ENCODE measurements around the gene UHRF2.
"Not testable (repeated sequence)": the region's sequence is repeated elsewhere in the genome, so short reads cannot be mapped to it uniquely, and the experiment has no call there.

UHRF2 gene

DNA sequence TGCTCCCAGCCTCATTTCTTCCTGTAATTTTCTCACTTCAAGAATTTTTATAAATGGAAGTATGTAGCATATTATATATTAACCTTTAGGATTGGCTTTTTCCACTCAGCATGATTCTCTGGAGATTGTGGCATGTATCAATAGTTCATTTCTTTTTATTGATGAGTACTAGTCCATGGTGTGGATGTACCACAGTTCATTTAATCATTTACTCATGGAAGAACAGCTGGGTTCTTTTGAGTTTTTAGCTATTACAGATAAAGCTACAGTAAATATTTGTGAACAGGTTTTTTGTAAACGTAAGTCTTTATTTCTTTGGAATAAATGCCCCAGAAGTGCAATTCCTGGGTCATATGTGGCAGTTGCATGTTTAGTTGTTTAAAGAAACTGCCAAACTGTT, 76.1 kb downstream of the UHRF2 start:
- DNase-seq: no peak

- no peak for DNase-seq
Measured at GRCh38 chr9:6490863-6491262, 77.9 kb downstream of the UHRF2 start.

DNA sequence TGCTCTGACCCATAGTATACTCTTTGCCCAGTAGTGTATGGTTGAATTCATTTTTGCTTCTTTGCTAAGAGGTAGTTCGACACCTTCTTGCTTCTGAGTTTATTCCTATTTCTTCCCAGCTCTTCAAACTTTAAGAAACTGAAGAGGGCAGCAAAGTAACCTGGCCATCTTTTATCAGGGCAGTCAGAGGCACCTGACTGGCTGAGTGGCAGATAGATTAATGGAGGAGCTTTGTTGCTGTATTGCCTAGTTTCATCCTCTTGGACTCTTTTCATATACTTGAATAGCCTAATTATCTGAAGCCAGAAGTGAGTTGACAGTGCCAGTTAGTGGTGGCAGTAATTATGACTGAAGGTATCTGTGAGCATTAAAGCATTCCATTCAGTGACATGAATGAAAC, 82.5 kb downstream of the UHRF2 start:
- DNase-seq: no peak

GRCh38 chr9:6498982-6499381, 86.0 kb downstream of the UHRF2 start:
- DNase-seq: no peak

DNA sequence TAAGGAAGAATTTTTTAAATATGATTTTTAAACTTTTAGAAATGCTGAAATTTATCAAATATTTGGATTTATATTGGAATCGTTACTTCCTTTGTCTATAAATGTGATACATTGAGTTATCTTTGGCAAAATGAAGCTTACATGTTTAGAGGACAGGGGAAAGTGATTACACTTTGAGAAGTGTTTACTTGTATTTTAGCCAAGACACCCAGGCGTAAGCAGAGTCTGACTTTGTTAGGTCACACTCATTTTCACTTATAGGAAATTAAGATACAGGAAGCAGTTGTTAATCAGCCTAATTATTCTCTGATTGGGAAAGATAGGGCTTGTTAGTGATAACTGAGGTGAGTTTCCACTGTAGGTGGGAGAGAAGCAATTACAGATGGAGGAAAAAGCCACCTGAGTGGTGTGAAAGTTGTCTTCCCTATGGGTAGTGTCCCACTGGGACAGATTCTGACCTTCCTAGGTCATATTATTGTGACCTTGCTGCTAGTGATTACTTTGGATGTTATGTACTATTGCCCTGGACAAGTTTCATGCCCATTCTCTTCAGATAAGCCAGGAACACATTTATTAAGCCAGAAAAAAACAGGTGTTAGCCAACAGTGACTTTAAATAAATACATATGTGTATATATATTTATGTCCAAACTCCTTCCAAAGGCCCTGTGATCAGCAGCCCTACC, 88.7 kb downstream of the UHRF2 start:
- no peak for DNase-seq

DNA sequence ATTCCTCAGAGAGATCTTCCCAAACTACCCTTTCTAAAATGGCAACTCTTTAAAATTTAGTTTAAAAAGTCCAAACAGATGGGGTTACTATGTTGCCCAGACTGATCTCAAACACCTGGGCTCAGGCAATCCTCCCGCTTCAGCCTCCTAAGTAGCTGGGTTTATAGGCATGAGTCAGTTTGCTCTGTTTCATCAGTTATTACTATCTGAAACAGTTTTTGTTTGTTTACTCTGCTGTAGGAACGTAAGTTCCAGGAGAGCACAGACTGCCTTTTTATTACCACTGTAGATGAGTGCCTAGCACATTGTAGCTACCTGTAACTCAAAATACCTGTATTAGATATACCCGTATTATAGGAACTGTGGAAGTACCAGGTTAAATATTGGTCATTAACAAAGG, 89.4 kb downstream of the UHRF2 start:
- DNase-seq: no peak

GRCh38 chr9:6506571-6506970, 93.6 kb downstream of the UHRF2 start:
- DNase-seq: no peak

GRCh38 chr9:6512085-6512657, 99.2 kb downstream of the UHRF2 start:
- DNase-seq: no peak

GRCh38 chr9:6522263-6522662, 109.3 kb downstream of the UHRF2 start:
- DNase-seq: no peak

DNA sequence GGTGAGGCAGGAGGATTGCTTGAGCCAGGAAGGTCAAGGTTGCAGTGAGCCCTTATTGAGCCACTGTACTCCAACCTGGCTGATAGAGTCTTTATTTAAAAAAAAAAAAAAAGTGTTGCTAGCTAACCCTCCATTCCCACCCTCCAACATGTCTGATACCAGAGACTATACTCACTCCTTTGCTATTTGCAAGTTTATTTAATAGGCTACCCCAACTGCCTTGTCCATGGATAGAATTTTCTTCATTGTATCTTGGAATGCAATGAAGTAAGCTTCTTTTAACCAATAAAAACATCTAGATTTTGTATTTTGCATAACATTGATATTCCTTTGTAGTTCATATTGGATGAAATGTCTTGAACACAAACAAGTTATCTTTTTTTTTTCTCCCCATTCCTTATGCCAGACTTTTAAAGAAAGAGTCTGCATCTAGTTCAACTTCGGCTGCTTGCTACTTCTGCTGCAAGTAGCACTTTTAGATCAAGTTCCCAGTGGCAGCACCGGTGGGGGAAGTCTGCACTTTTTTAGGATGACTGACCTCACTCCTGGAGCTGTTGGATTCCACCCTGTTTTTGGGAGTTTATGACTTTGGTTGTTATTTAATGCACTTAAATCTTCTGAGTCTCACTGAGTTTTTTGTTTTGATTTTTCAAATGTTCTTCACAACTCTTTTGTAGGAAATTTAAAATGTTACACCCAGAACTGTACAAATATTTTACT, 112.5 kb downstream of the UHRF2 start:
- no peak for DNase-seq

- DNase-seq: no peak
Measured at GRCh38 chr9:6535594-6535993, 122.6 kb downstream of the UHRF2 start.

- DNase-seq: no peak
Measured at GRCh38 chr9:6538666-6539071, 125.7 kb downstream of the UHRF2 start.

DNA sequence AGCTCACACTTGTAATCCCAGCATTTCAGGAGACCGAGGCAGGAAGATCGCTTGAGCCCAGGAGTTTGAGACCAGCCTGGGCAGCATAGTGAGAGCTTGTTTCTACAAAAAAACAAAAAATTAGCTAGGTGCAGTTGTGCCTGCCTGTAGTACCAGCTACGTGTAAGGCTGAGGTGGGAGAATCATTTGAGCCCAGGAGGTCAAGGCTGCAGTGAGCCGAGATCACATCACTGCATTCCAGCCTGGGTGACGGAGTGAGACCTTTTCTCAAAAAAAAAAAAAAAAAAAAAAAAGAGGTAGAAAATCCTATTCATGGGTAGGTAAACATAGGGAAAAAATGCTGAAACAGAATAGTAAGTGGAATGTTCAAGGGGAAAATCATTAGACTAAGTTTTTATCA, 129.6 kb downstream of the UHRF2 start:
- DNase-seq: not testable (repeated sequence)

- no peak for DNase-seq
Measured at GRCh38 chr9:6543204-6543603, 130.2 kb downstream of the UHRF2 start.

DNA sequence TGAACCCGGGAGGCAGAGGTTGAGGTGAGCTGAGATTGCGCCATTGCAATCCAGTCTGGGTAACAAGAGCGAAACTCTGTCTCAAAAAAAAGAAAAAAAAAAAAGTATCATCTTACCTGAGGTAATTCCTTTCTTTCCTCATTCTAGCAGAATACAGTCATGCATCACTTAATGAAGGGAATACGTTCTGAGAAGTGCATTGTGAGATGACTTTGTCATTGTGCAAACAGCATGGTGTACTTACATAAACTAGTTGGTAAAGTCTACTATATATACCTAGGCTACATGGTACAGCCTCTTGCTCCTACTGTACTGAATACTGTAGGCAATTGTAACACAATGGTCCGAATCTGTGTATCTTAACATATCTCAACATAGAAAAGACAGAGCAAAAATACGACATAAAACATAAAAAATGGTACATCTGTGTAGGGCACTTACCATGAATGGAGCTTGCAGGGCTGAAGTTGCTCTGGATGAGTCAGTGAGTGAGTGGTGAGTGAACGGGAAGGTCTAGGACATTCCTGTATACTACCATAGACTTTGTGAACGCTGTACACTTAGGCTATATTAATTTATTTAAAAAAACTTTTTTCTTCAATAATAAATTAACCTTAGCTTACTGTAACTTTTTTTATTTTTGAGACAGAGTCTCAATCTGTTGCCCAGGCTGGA, 132.2 kb downstream of the UHRF2 start:
- no peak for DNase-seq

DNA sequence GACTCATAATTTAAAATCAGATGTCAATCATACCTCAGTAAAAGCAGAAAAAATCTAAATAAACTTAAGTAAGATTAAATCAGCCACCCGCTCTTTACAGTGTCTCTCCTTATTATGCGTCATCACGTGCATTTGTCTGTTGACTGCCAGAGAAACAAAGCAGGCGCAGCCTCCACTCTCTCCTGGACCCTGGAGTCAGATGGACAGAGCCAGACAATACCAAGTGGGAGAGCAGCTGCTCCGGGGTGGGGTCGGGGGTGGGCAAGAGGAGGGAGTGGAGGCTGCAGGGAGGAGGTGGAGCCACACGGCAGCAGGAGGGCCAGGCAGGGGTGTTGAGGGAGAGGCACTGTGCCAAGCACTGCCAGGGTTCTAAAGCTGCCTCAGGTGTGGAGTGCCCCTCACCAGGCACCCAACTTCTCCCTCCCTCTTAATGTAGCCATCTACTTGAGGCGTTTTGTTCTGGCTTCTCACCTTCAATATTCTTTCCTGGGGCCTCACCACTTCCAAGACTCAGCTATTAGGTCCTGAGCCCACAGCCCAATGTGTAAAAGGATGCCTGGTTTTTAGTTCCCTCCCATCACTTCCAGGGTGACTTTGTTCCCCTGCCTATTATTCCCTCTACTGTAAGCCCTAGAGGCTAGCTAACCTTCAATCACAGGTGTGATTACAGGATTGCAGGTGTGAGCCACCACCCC, 136.3 kb downstream of the UHRF2 start:
- peak; percentile 78 for DNase-seq

GRCh38 chr9:6551136-6551535, 138.1 kb downstream of the UHRF2 start:
- DNase-seq: no peak

- DNase-seq: peak; percentile 67
Measured at GRCh38 chr9:6552033-6552432, 139.0 kb downstream of the UHRF2 start.

- no peak for DNase-seq
Measured at GRCh38 chr9:6552498-6553121, 139.6 kb downstream of the UHRF2 start.

- DNase-seq: no peak
Measured at GRCh38 chr9:6553866-6554265, 140.9 kb downstream of the UHRF2 start.

All from DMS153 (cell line).